HG03159 (cell line): Measurements from ENCODE around the gene PNMA3.
"Not testable (repeated sequence)": the region's sequence is repeated elsewhere in the genome, so short reads cannot be mapped to it uniquely, and the experiment has no call there.

ENCODE experiments used
- ATAC-seq: cut with Tn5 transposase; IDR thresholded peaks from one replicate; pipeline ENCODE4 v1.9.1; 2021; ENCODE audit warnings: mild to moderate bottlenecking, moderate library complexity; ENCODE audit not compliant: unreplicated experiment

PNMA3 gene

GRCh38 chrX:153055871-153056749 lies at the start of gene PNMA3:
Gene PNMA3, plus strand, starts transcription at chrX:153056470. Its CDS starts 586 bp downstream, at chrX:153057056.
- ATAC-seq, result no peak

- not testable (repeated sequence) for ATAC-seq
Observed at GRCh38 chrX:153017174-153017573, 39.1 kb upstream of the PNMA3 start.

GRCh38 chrX:153019166-153019565 lies 37.1 kb upstream of the PNMA3 start:
- no peak for ATAC-seq

- not testable (repeated sequence) for ATAC-seq
Observed at GRCh38 chrX:153026501-153026900, 29.8 kb upstream of the PNMA3 start.

- ATAC-seq, result not testable (repeated sequence)
Observed at GRCh38 chrX:153028487-153028886, 27.8 kb upstream of the PNMA3 start.

GRCh38 chrX:153029162-153029561 lies 27.1 kb upstream of the PNMA3 start:
- ATAC-seq, result no peak

- no peak for ATAC-seq
Observed at GRCh38 chrX:153029875-153030274, 26.4 kb upstream of the PNMA3 start.

GRCh38 chrX:153030801-153031200 lies 25.5 kb upstream of the PNMA3 start:
- no peak for ATAC-seq

- peak; percentile 68 for ATAC-seq
Observed at GRCh38 chrX:153032397-153033118, 23.7 kb upstream of the PNMA3 start.

- ATAC-seq, result no peak
Observed at GRCh38 chrX:153049093-153049492, 7.2 kb upstream of the PNMA3 start.

GRCh38 chrX:153052534-153052933 lies 3.7 kb upstream of the PNMA3 start:
- no peak for ATAC-seq

- ATAC-seq, result no peak
Observed at GRCh38 chrX:153057281-153057680, 1.0 kb downstream of the PNMA3 start.

GRCh38 chrX:153059191-153060094 lies 3.2 kb downstream of the PNMA3 start:
- ATAC-seq, result no peak

GRCh38 chrX:153060095-153060445 lies 3.8 kb downstream of the PNMA3 start:
- no peak for ATAC-seq

GRCh38 chrX:153061732-153062131 lies 5.5 kb downstream of the PNMA3 start:
- ATAC-seq, result no peak

GRCh38 chrX:153063315-153063714 lies 7.0 kb downstream of the PNMA3 start:
- ATAC-seq, result no peak

GRCh38 chrX:153064061-153064460 lies 7.8 kb downstream of the PNMA3 start:
- no peak for ATAC-seq

- ATAC-seq, result no peak
Observed at GRCh38 chrX:153065389-153065788, 9.1 kb downstream of the PNMA3 start.

- ATAC-seq, result not testable (repeated sequence)
Observed at GRCh38 chrX:153066402-153066801, 10.1 kb downstream of the PNMA3 start.

- not testable (repeated sequence) for ATAC-seq
Observed at GRCh38 chrX:153071909-153072583, 15.8 kb downstream of the PNMA3 start, which contains the start of gene PNMA6A. Gene PNMA6A, plus strand, starts transcription at chrX:153072454. Its CDS starts 609 bp downstream, at chrX:153073063.
